ENCODE measurements around the gene TREML4. TPM values are rescaled to one million over a fixed set of nuclear protein-coding genes. Genes with fewer than 3 reads are reported as not detected.
A peak's percentile ranks its signal among the peaks of the same experiment; 100 is the strongest.

TREML4 gene
- total and polyA plus RNA-seq, 9 of the 15 experiments (the other 6 are each of a cell fraction or from before 2014, with no cell fraction given) = not detected

- TF ChIP-seq REST (IDR thresholded peaks at IDR 0.05; ENCODE audit: borderline replicate concordance) (peak; percentile 60; the same call in 1 of the 2 replicates), REST (CRISPR knock-in tag; IDR thresholded peaks at IDR 0.05; ENCODE audit: low read depth) (no peak), JUND (IDR thresholded peaks at IDR 0.05; ENCODE audit: borderline replicate concordance, low read depth, low read length) (peak; percentile 30; the same call in 1 of the 2 replicates), JUND (tag; IDR thresholded peaks at IDR 0.05; ENCODE audit: borderline replicate concordance, low read depth, low read length) (no peak), NR2C2 (CRISPR knock-in tag; IDR thresholded peaks at IDR 0.05) (no peak), NR2C2 (tag; IDR thresholded peaks at IDR 0.05) (peak; percentile 59), YY1 (IDR thresholded peaks at IDR 0.05; ENCODE audit: borderline replicate concordance in 1 of 3, control insufficient read depth in 1 of 3, extremely low read depth in 1 of 3, insufficient read depth in 3 of 3, insufficient read length in 1 of 3, insufficient replicate concordance in 2 of 3, low read depth in 1 of 3, low read length in 2 of 3) (peak in 1 of 3 experiments; percentile 27), ESRRA (IDR thresholded peaks at IDR 0.05; ENCODE audit: borderline replicate concordance, low read depth) (peak; percentile 66; the same call in 1 of the 2 replicates), TRIM28 (IDR thresholded peaks at IDR 0.05) (no peak), ZBTB33 (CRISPR knock-in tag; IDR thresholded peaks at IDR 0.05) (no peak), DPF2 (IDR thresholded peaks at IDR 0.05) (peak; percentile 41; the same call in 1 of the 2 replicates), ZNF140 (CRISPR knock-in tag; IDR thresholded peaks at IDR 0.05) (no peak), CTBP1 (IDR thresholded peaks at IDR 0.05; ENCODE audit: borderline replicate concordance) (peak; percentile 26; the same call in 1 of the 2 replicates), SMC3 (conservative IDR thresholded peaks at IDR 0.05; ENCODE audit: insufficient read depth, low read depth, low read length) (0 out of 2 replicates have a peak, but pooled peaks have one; percentile 30), L3MBTL2 (IDR thresholded peaks at IDR 0.05) (peak; percentile 74), SAFB (IDR thresholded peaks at IDR 0.05; ENCODE audit: borderline replicate concordance, low read depth, low read length) (no peak), ARID1B (IDR thresholded peaks at IDR 0.05) (peak; percentile 46; the same call in 1 of the 2 replicates)
These were observed 45.8 kb upstream of the TREML4 start (continued) for GRCh38 chr6:41182069-41183034.
